PFSK-1 (cell line): ENCODE data around the gene TNFRSF1B.

Experiments used
- POLR2AphosphoS5 ChIP-seq: IDR thresholded peaks from 2 replicates; pipeline ENCODE4 v1.6.1; 2012; ENCODE audit warnings: low read depth, mild to moderate bottlenecking, control low read depth, low read length, moderate library complexity
- SIN3A ChIP-seq: IDR thresholded peaks from 2 replicates; pipeline ENCODE4 v1.6.1; 2012; ENCODE audit warnings: mild to moderate bottlenecking, low read length, moderate library complexity, borderline replicate concordance; ENCODE audit not compliant: insufficient read depth
- TF ChIP-seq, protein P1 (sequence below), 2 experiments: IDR thresholded peaks; 2 replicates each; pipeline versions ENCODE4 v1.6.1 to v1.8.0; 2011 to 2012; ENCODE audit warnings: low read depth in 2 of 2, low read length in 2 of 2, control low read depth in 1 of 2, inconsistent platforms in 1 of 2, mild to moderate bottlenecking in 1 of 2, moderate library complexity in 1 of 2; ENCODE audit not compliant: insufficient read depth in 1 of 2

DNA sequence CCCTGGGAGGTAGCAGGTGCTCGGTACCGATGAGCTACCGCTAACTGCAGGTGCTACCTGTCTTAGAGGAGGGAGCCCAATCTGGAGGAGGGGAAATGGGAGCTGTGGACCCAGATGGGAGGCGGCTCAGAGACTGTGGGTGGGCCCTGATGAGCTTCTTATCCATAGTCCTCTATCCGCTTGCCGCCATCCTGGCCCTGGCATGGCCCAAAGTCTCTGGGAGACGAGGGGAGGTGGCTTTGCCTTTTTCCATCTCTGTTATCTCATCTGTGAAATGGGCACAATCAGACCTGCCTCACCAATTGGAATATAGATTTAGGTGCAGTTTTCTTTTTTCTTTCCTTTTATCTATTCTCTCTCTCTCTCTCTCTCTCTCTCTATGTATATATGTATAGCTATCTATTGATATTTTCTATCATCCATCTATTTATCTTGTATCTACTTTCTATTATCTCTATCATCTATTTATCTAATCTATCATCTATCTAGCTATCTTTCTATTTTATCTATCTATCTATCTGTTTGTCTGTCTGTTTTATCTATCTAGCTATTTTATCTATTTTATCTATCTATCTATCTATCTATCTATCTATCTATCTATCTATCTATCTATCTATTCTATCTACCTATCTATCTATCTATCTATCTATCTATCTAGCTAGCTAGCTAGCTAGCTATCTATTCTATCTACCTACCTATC, 16.5 kb downstream of the TNFRSF1B start:
- no peak for TF ChIP-seq SIN3A
- TF ChIP-seq POLR2AphosphoS5: no peak
- TF ChIP-seq, protein P1, sequence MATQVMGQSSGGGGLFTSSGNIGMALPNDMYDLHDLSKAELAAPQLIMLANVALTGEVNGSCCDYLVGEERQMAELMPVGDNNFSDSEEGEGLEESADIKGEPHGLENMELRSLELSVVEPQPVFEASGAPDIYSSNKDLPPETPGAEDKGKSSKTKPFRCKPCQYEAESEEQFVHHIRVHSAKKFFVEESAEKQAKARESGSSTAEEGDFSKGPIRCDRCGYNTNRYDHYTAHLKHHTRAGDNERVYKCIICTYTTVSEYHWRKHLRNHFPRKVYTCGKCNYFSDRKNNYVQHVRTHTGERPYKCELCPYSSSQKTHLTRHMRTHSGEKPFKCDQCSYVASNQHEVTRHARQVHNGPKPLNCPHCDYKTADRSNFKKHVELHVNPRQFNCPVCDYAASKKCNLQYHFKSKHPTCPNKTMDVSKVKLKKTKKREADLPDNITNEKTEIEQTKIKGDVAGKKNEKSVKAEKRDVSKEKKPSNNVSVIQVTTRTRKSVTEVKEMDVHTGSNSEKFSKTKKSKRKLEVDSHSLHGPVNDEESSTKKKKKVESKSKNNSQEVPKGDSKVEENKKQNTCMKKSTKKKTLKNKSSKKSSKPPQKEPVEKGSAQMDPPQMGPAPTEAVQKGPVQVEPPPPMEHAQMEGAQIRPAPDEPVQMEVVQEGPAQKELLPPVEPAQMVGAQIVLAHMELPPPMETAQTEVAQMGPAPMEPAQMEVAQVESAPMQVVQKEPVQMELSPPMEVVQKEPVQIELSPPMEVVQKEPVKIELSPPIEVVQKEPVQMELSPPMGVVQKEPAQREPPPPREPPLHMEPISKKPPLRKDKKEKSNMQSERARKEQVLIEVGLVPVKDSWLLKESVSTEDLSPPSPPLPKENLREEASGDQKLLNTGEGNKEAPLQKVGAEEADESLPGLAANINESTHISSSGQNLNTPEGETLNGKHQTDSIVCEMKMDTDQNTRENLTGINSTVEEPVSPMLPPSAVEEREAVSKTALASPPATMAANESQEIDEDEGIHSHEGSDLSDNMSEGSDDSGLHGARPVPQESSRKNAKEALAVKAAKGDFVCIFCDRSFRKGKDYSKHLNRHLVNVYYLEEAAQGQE (IDR thresholded peaks at IDR 0.05; ENCODE audit: insufficient read depth in 1 of 2, low read depth in 2 of 2, low read length in 2 of 2): no peak
